T-helper 1 cell treated with Interleukin-12 subunit alpha and Interleukin-12 subunit beta and Interleukin-4 antibody, amounts not matched to agents 30 μg/mL and 1 μg/mL, for 36 hours (primary cell): Measurements from ENCODE around the gene HLA-DQA2.
"Not testable (repeated sequence)": the region's sequence is repeated elsewhere in the genome, so short reads cannot be mapped to it uniquely, and the experiment has no call there.

Experiments used
- H3K27ac Mint-ChIP-seq: one replicate; pipeline ENCODE4 v1.8.0; 2021; ENCODE audit warnings: mild to moderate bottlenecking, mixed read lengths
- H3K27me3 Mint-ChIP-seq: one replicate; pipeline ENCODE4 v1.8.0; 2021; ENCODE audit warnings: low read depth, mixed read lengths
- H3K36me3 Mint-ChIP-seq: one replicate; pipeline ENCODE4 v1.8.0; 2021; ENCODE audit warnings: low read depth, mixed read lengths
- H3K4me1 Mint-ChIP-seq: one replicate; pipeline ENCODE4 v1.8.0; 2021; ENCODE audit warnings: low read depth, mixed read lengths
- H3K4me3 Mint-ChIP-seq: one replicate; pipeline ENCODE4 v1.8.0; 2021; ENCODE audit warnings: mild to moderate bottlenecking, moderate library complexity, mixed read lengths
- H3K9me3 Mint-ChIP-seq: one replicate; pipeline ENCODE4 v1.8.0; 2021; ENCODE audit warnings: mixed read lengths

The HLA-DQA2 gene

GRCh38 chr6:32741031-32741960, at the start of gene HLA-DQA2:
Gene HLA-DQA2, plus strand, starts transcription at chr6:32741391. Its CDS starts 53 bp downstream, at chr6:32741444.
- Mint-ChIP-seq H3K27ac (no peak within 1 kb of the TSS), H3K27me3 (peaks cover 41% of the 10 kb centered on the region), H3K4me1 (peaks cover 7% of the 10 kb centered on the region), H3K9me3 (no peaks in the 10 kb centered on the region), H3K36me3 (no peaks in the 10 kb centered on the region), H3K4me3 (no peak within 1 kb of the TSS)

- Mint-ChIP-seq H3K9me3 (no peaks in the 10 kb centered on the region), H3K4me3 (no peak overlapping the region), H3K36me3 (no peaks in the 10 kb centered on the region), H3K4me1 (peaks cover 16% of the 10 kb centered on the region), H3K27ac (no peak overlapping the region), H3K27me3 (peaks cover 54% of the 10 kb centered on the region)
Measured at GRCh38 chr6:32692019-32692418, 49.2 kb upstream of the HLA-DQA2 start.

DNA sequence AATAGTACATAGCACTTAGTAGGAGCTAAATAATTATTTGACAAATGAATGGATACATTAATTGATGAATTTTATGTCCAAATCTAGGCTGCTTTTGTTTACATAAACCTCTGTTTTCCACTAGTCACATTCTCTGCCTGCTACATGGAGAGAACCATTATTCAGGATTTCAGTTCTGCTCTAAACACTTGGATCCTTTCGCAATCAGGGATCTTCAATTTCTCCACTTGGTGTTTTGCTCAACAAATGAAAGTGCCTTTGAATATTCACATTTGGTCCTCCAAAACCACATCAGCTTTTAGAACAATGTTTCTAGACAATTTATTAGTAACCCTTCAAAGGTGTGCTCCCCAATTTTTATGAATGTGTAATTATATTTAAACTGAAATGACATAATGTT, 44.2 kb upstream of the HLA-DQA2 start:
- peaks cover 85% of the 10 kb centered on the region for H3K27me3 Mint-ChIP-seq
- H3K4me3 Mint-ChIP-seq = no peak overlapping the region
- H3K4me1 Mint-ChIP-seq = peaks cover 3% of the 10 kb centered on the region
- no peaks in the 10 kb centered on the region for H3K36me3 Mint-ChIP-seq
- no peaks in the 10 kb centered on the region for H3K9me3 Mint-ChIP-seq
- H3K27ac Mint-ChIP-seq = no peak overlapping the region

- H3K27me3 Mint-ChIP-seq = peaks cover 67% of the 10 kb centered on the region
- no peak overlapping the region for H3K27ac Mint-ChIP-seq
- H3K4me1 Mint-ChIP-seq = peaks cover 2% of the 10 kb centered on the region
- no peaks in the 10 kb centered on the region for H3K9me3 Mint-ChIP-seq
- no peaks in the 10 kb centered on the region for H3K36me3 Mint-ChIP-seq
- no peak overlapping the region for H3K4me3 Mint-ChIP-seq
Measured at GRCh38 chr6:32700391-32701040, 40.7 kb upstream of the HLA-DQA2 start.

- Mint-ChIP-seq H3K27ac (no peak overlapping the region), H3K9me3 (no peaks in the 10 kb centered on the region), H3K27me3 (peaks cover 47% of the 10 kb centered on the region), H3K4me1 (peaks cover 2% of the 10 kb centered on the region), H3K4me3 (no peak overlapping the region), H3K36me3 (no peaks in the 10 kb centered on the region)
Measured at GRCh38 chr6:32703347-32703746, 37.8 kb upstream of the HLA-DQA2 start.

- not testable (repeated sequence) for H3K4me1 Mint-ChIP-seq, H3K27ac Mint-ChIP-seq, H3K4me3 Mint-ChIP-seq, H3K9me3 Mint-ChIP-seq, H3K36me3 Mint-ChIP-seq
- H3K27me3 Mint-ChIP-seq = peaks cover 38% of the 10 kb centered on the region
Measured at GRCh38 chr6:32705164-32705563, 36.0 kb upstream of the HLA-DQA2 start.

- H3K9me3 Mint-ChIP-seq = no peaks in the 10 kb centered on the region
- H3K27ac Mint-ChIP-seq = no peak overlapping the region
- H3K27me3 Mint-ChIP-seq = peaks cover 11% of the 10 kb centered on the region
- no peaks in the 10 kb centered on the region for H3K4me1 Mint-ChIP-seq
- H3K4me3 Mint-ChIP-seq = no peak overlapping the region
- H3K36me3 Mint-ChIP-seq = no peaks in the 10 kb centered on the region
Measured at GRCh38 chr6:32709625-32710024, 31.6 kb upstream of the HLA-DQA2 start.

DNA sequence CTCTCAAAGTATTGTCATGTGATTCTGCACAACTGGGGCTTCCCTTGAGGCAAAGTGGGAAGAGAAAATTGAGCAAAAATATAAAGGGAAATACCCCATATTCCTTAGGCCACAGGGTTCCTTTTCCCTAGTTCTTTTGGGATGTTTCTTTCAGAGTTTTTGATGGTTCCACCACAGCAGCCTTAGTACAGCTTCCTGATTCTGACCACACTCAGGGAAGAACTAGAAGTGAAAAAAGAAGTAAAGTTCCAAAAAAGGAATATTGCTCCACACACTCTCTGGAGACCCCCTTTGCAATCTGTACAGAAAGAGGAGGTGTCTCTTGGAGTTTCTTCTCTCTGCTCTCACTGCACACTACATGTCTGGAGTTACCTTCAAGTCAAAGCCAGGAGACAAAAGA, 27.9 kb upstream of the HLA-DQA2 start:
- Mint-ChIP-seq H3K4me1 (no peaks in the 10 kb centered on the region), H3K9me3 (no peaks in the 10 kb centered on the region), H3K27ac (no peak overlapping the region), H3K27me3 (peaks cover 18% of the 10 kb centered on the region), H3K4me3 (no peak overlapping the region), H3K36me3 (no peaks in the 10 kb centered on the region)

- H3K36me3 Mint-ChIP-seq = no peaks in the 10 kb centered on the region
- no peak overlapping the region for H3K4me3 Mint-ChIP-seq
- peaks cover 34% of the 10 kb centered on the region for H3K27me3 Mint-ChIP-seq
- H3K9me3 Mint-ChIP-seq = no peaks in the 10 kb centered on the region
- H3K4me1 Mint-ChIP-seq = peaks cover 1% of the 10 kb centered on the region
- no peak overlapping the region for H3K27ac Mint-ChIP-seq
Measured at GRCh38 chr6:32716396-32716795, 24.8 kb upstream of the HLA-DQA2 start.

DNA sequence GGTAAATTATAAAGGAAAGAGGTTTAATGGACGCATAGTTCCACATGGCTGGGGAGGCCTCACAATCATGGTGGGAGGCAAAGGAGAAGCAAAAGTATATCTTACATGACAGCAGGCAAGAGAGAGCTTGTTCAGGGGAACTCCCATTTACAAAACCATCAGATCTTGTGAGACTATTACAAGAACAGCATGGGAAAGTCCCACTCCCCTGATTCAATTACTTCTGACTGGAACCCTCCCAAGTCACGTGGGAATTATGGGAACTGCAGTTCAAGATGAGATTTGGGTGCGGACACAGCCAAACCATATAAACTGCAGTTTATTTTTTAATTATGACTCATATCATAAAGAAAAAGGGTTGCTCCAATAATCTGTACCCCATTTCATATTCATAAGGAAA, 22.3 kb upstream of the HLA-DQA2 start:
- peaks cover 42% of the 10 kb centered on the region for H3K27me3 Mint-ChIP-seq
- H3K4me1 Mint-ChIP-seq = peaks cover 1% of the 10 kb centered on the region
- H3K9me3 Mint-ChIP-seq = no peaks in the 10 kb centered on the region
- H3K4me3 Mint-ChIP-seq = no peak overlapping the region
- no peak overlapping the region for H3K27ac Mint-ChIP-seq
- no peaks in the 10 kb centered on the region for H3K36me3 Mint-ChIP-seq

GRCh38 chr6:32738126-32738525, 3.1 kb upstream of the HLA-DQA2 start:
- Mint-ChIP-seq H3K27me3 (peaks cover 44% of the 10 kb centered on the region), H3K4me3 (no peak overlapping the region), H3K4me1 (no peaks in the 10 kb centered on the region), H3K9me3 (no peaks in the 10 kb centered on the region), H3K27ac (no peak overlapping the region), H3K36me3 (no peaks in the 10 kb centered on the region)

DNA sequence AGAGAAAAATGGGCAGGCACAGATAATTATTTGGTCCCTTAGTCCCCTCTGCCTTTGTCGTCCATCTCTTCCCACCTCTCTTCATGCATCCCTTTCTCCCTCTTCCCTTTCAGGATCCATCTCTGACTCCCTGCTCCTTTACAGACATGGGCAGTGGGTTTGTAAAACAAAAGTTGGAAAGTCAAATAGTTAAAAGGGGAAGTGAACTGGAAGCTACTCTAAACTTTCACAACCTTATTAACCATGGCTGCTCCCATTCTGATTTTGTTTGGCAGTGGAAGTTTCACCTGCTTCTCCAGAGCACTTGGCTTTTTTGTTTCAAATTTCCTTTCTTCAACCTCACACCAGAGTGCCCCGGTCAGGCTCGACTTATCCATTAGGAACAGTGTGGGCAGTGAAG, 1.2 kb downstream of the HLA-DQA2 start:
- Mint-ChIP-seq H3K4me3 (no peak overlapping the region), H3K27me3 (peaks cover 49% of the 10 kb centered on the region), H3K27ac (no peak overlapping the region), H3K36me3 (no peaks in the 10 kb centered on the region), H3K9me3 (no peaks in the 10 kb centered on the region), H3K4me1 (peaks cover 7% of the 10 kb centered on the region)

- H3K4me1 Mint-ChIP-seq = peaks cover 7% of the 10 kb centered on the region
- H3K9me3 Mint-ChIP-seq = no peaks in the 10 kb centered on the region
- H3K36me3 Mint-ChIP-seq = no peaks in the 10 kb centered on the region
- H3K27me3 Mint-ChIP-seq = peaks cover 35% of the 10 kb centered on the region
- H3K4me3 Mint-ChIP-seq = no peak overlapping the region
- H3K27ac Mint-ChIP-seq = no peak overlapping the region
Measured at GRCh38 chr6:32744776-32745175, 3.6 kb downstream of the HLA-DQA2 start.

GRCh38 chr6:32745649-32746048, 4.5 kb downstream of the HLA-DQA2 start:
- not testable (repeated sequence) for H3K4me3 Mint-ChIP-seq, H3K36me3 Mint-ChIP-seq, H3K4me1 Mint-ChIP-seq, H3K9me3 Mint-ChIP-seq, H3K27ac Mint-ChIP-seq
- H3K27me3 Mint-ChIP-seq = peaks cover 31% of the 10 kb centered on the region

DNA sequence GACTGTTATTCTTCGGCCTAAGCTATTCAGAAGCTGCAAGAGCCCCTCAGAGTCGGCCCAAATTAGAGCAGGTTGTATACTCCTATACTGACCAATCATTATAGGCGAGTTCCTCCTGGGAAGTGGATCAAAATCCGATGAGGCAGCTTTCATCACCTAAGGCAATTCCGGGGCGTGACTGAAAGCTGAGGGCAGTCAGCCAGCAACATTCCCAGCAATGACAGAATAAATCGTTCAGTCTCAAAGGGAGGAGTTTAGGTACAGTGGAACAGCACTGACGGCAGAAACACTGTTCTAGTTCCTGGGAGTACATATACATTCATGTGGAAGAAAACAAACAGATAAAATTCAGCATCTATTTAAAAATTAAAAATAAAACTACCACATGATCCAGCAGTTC, 11.4 kb downstream of the HLA-DQA2 start:
- H3K9me3 Mint-ChIP-seq = no peaks in the 10 kb centered on the region
- no peaks in the 10 kb centered on the region for H3K36me3 Mint-ChIP-seq
- H3K4me3 Mint-ChIP-seq = no peak overlapping the region
- H3K27ac Mint-ChIP-seq = no peak overlapping the region
- H3K27me3 Mint-ChIP-seq = peaks cover 45% of the 10 kb centered on the region
- no peaks in the 10 kb centered on the region for H3K4me1 Mint-ChIP-seq
